MM.1S (cell line): ENCODE data around the gene CHSY3.

ENCODE experiments used
- DNase-seq: peaks from one replicate; pipeline ENCODE4 v3.0.0-alpha.2; 2015
- H2AFZ ChIP-seq: fragments of 300-600 bp; sonication (generic); 2 replicates; pipeline ENCODE4 v1.6.0; 2016; ENCODE audit warnings: antibody characterized with exemption, low read length
- H3F3A ChIP-seq: fragments of 300-600 bp; sonication (generic); 2 replicates; pipeline ENCODE4 v1.6.1; 2016; ENCODE audit warnings: mild to moderate bottlenecking, antibody characterized with exemption, low read length, moderate library complexity, mixed read lengths; ENCODE audit not compliant: insufficient read depth
- H3K27ac ChIP-seq: fragments of 300-600 bp; sonication (generic); 2 replicates; pipeline ENCODE4 v1.5.1; 2016; ENCODE audit warnings: mild to moderate bottlenecking, low read length
- H3K27me3 ChIP-seq: fragments of 300-600 bp; sonication (generic); replicated peaks from 2 replicates; pipeline ENCODE4 v1.6.0; 2016; ENCODE audit warnings: low read length; ENCODE audit not compliant: insufficient read depth
- H3K36me3 ChIP-seq: fragments of 300-600 bp; sonication (generic); replicated peaks from 2 replicates; pipeline ENCODE4 v1.6.1; 2016; ENCODE audit warnings: mild to moderate bottlenecking, low read length, mixed read lengths; ENCODE audit not compliant: insufficient read depth
- H3K4me1 ChIP-seq: fragments of 300-600 bp; sonication (generic); 2 replicates; pipeline ENCODE4 v1.6.1; 2016; ENCODE audit warnings: low read length, mixed read lengths
- H3K4me2 ChIP-seq: fragments of 300-600 bp; sonication (generic); 2 replicates; pipeline ENCODE4 v1.6.0; 2016; ENCODE audit warnings: low read depth, low read length
- H3K4me3 ChIP-seq: fragments of 300-600 bp; sonication (generic); 2 replicates; pipeline ENCODE4 v1.5.1; 2016; ENCODE audit warnings: low read length, mixed read lengths
- H3K79me2 ChIP-seq: fragments of 300-600 bp; sonication (generic); 2 replicates; pipeline ENCODE4 v1.6.1; 2016; ENCODE audit warnings: mixed run types, low read length, mixed read lengths
- H3K9ac ChIP-seq: fragments of 300-600 bp; sonication (generic); 2 replicates; pipeline ENCODE4 v1.6.1; 2016; ENCODE audit warnings: low read length, mixed read lengths
- H3K9me2 ChIP-seq: fragments of 300-600 bp; sonication (generic); replicated peaks from 2 replicates; pipeline ENCODE4 v1.6.1; 2016; ENCODE audit warnings: mild to moderate bottlenecking, low read length, mixed read lengths; ENCODE audit not compliant: insufficient read depth
- H3K9me3 ChIP-seq: fragments of 300-600 bp; sonication (generic); replicated peaks from 2 replicates; pipeline ENCODE4 v1.6.1; 2016; ENCODE audit warnings: mild to moderate bottlenecking, low read length, mixed read lengths; ENCODE audit not compliant: insufficient read depth
- H4K20me1 ChIP-seq: fragments of 300-600 bp; sonication (generic); 2 replicates; pipeline ENCODE4 v1.6.1; 2016; ENCODE audit warnings: mild to moderate bottlenecking, low read length, moderate library complexity, mixed read lengths; ENCODE audit not compliant: insufficient read depth
- EZH2 ChIP-seq: fragments of 300-600 bp; sonication (generic); optimal IDR thresholded peaks from 2 replicates; pipeline ENCODE3; 2017; ENCODE audit warnings: low read depth, mild to moderate bottlenecking, antibody characterized with exemption, low read length, mixed read lengths
- EZH2phosphoT487 ChIP-seq: fragments of 300-600 bp; sonication (generic); IDR thresholded peaks from 2 replicates; pipeline ENCODE4 v1.6.1; 2018; ENCODE audit warnings: antibody characterized with exemption, low read length
- TF ChIP-seq, protein P1 (sequence below): fragments of 300-600 bp; sonication (generic); IDR thresholded peaks from 2 replicates; pipeline ENCODE4 v1.5.1; 2016; ENCODE audit warnings: antibody characterized with exemption, low read length, mixed read lengths

The CHSY3 gene

DNA sequence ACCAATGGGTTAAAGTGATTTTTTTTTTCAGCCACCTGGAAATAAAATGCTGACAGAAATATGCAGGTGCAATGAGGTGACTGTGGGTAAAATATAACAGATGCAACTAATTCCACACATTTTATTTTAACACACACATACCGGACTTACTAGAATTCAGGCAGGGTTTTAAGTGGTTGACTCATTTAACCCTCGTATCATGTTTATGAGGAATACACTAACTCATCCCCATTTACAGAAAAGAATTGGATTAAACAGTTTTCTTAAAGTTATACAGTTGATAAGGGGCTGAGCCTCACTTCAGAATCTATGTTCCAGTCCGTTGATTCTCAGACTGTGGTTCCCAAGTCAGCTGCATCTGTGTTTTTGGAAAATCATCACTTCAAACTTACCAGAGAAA, 207.5 kb downstream of the CHSY3 start:
- peak; percentile 54 for DNase-seq
- H3K4me2 ChIP-seq: peak overlapping the region; percentile 81
- H3K36me3 ChIP-seq: no peaks in the 10 kb centered on the region
- no peaks in the 10 kb centered on the region for H3K27me3 ChIP-seq
- TF ChIP-seq, protein P1, sequence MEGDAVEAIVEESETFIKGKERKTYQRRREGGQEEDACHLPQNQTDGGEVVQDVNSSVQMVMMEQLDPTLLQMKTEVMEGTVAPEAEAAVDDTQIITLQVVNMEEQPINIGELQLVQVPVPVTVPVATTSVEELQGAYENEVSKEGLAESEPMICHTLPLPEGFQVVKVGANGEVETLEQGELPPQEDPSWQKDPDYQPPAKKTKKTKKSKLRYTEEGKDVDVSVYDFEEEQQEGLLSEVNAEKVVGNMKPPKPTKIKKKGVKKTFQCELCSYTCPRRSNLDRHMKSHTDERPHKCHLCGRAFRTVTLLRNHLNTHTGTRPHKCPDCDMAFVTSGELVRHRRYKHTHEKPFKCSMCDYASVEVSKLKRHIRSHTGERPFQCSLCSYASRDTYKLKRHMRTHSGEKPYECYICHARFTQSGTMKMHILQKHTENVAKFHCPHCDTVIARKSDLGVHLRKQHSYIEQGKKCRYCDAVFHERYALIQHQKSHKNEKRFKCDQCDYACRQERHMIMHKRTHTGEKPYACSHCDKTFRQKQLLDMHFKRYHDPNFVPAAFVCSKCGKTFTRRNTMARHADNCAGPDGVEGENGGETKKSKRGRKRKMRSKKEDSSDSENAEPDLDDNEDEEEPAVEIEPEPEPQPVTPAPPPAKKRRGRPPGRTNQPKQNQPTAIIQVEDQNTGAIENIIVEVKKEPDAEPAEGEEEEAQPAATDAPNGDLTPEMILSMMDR: no peak
- TF ChIP-seq EZH2phosphoT487: no peak
- TF ChIP-seq EZH2: no peak
- H3K9ac ChIP-seq: peak overlapping the region; percentile 30; the same call in 1 of the 2 replicates
- H3F3A ChIP-seq: peaks cover 15% of the 10 kb centered on the region; the same call in 1 of the 2 replicates
- no peaks in the 10 kb centered on the region for H3K79me2 ChIP-seq
- no peaks in the 10 kb centered on the region for H3K9me3 ChIP-seq
- peak overlapping the region; percentile 18 for H3K4me3 ChIP-seq
- H3K27ac ChIP-seq: peak overlapping the region; percentile 68
- peaks cover 40% of the 10 kb centered on the region for H3K4me1 ChIP-seq
- no peaks in the 10 kb centered on the region for H3K9me2 ChIP-seq
- no peak overlapping the region for H2AFZ ChIP-seq
- H4K20me1 ChIP-seq: no peaks in the 10 kb centered on the region

DNA sequence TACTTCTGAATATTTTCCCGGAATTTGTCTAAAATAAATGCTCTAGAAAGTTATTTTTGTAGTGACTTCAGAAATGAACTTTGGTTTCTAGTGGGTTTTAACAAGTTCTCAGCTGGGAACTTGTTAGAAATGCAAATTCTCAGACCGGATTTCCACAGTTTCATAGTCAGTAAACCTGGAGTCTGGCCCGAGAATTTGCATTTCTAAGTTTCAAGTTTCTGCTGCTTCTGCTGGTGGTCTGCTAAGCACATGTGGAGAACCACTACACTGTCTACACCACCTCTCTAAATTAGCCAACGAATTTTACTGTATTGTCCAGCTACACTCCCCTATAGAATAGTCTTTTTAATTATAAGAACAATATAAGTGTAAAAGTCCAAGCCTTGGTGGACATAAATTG, 208.0 kb downstream of the CHSY3 start:
- Histone ChIP-seq H3K27me3 (no peaks in the 10 kb centered on the region), H3K4me2 (peak overlapping the region; percentile 81), H3F3A (peaks cover 15% of the 10 kb centered on the region; the same call in 1 of the 2 replicates), H2AFZ (no peak overlapping the region), H3K36me3 (no peaks in the 10 kb centered on the region), H3K9ac (peak overlapping the region; percentile 30; the same call in 1 of the 2 replicates), H4K20me1 (no peaks in the 10 kb centered on the region), H3K27ac (peak overlapping the region; percentile 68; the same call in 1 of the 2 replicates), H3K4me3 (peak overlapping the region; percentile 18), H3K9me2 (no peaks in the 10 kb centered on the region), H3K9me3 (no peaks in the 10 kb centered on the region), H3K79me2 (no peaks in the 10 kb centered on the region), H3K4me1 (peaks cover 40% of the 10 kb centered on the region)
- no peak for TF ChIP-seq EZH2phosphoT487
- TF ChIP-seq EZH2: no peak
- TF ChIP-seq, protein P1: no peak
- DNase-seq: peak; percentile 86

DNA sequence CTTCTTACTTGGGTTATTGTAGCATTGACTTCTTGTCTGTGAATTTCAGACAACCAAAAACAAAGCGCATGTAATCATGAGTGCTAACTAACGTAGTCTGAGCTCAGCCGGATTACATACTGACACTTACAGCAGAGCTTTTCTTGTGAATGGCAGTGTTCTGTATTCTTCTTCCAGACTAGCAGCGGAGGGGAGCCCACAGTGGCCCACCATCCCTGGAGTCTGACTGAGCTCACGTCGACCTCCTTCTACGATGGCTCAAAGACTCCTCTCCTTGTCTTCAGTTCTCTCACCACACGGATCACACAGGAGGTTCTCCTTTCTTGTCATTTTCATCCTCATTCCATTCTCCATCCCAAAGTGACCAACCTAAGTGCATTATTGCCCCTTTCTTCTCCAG, 211.4 kb downstream of the CHSY3 start:
- TF ChIP-seq, protein P1: no peak
- TF ChIP-seq EZH2phosphoT487 (no peak), EZH2 (no peak)
- DNase-seq: no peak
- peaks cover 11% of the 10 kb centered on the region; the same call in 1 of the 2 replicates for H3F3A ChIP-seq
- H3K9me2 ChIP-seq: no peaks in the 10 kb centered on the region
- no peaks in the 10 kb centered on the region for H3K9me3 ChIP-seq
- no peaks in the 10 kb centered on the region for H3K79me2 ChIP-seq
- no peak overlapping the region for H3K4me3 ChIP-seq
- H3K4me2 ChIP-seq: no peak overlapping the region
- no peak overlapping the region for H3K9ac ChIP-seq
- no peak overlapping the region for H2AFZ ChIP-seq
- H3K27ac ChIP-seq: no peak overlapping the region
- peaks cover 30% of the 10 kb centered on the region for H3K4me1 ChIP-seq
- no peaks in the 10 kb centered on the region for H3K27me3 ChIP-seq
- H4K20me1 ChIP-seq: no peaks in the 10 kb centered on the region
- no peaks in the 10 kb centered on the region for H3K36me3 ChIP-seq
